Left ventricle myocardium superior (tissue), 1 donor: ENCODE measurements around the gene RSPO3. TPM values are rescaled to one million over a fixed set of nuclear protein-coding genes. Genes with fewer than 3 reads are reported as not detected.
"Not testable (repeated sequence)": the region's sequence is repeated elsewhere in the genome, so short reads cannot be mapped to it uniquely, and the experiment has no call there.

ENCODE experiments used
- ATAC-seq: fragments of 200-7000 bp; cut with Tn5 transposase; one replicate; pipeline ENCODE4 v1.9.1; 2020; ENCODE audit warnings: mild to moderate bottlenecking, moderate library complexity
- DNase-seq: peaks from one replicate; pipeline ENCODE4 v3.0.0-alpha.2; 2020
- intact Hi-C: fragments of 100-400 bp; cut with micrococcal nuclease; formaldehyde crosslinking; loops from one replicate; pipeline ENCODE4 v1.11.0; 2022
- total RNA-seq: library from RNA; stranded (reverse); fragmentation: NEBNext Ultra II Directional; extraction: Animal tissue kit (Norgen Biotek cat#: 25700); gene quantifications from one replicate; pipeline ENCODE4 v1.2.1, GENCODE V29; 2021
- donor health status: DM: no; HTN: yes; CAD: no; lungs with severe emphysema.

The RSPO3 gene
- total RNA-seq, 1 donor from 2014 or later: 0.57 TPM

- DNase-seq: no peak
- no peak for ATAC-seq
- intact Hi-C loops: no loop called here
Measured at GRCh38 chr6:127222418-127222817, 103.9 kb downstream of the RSPO3 start.

GRCh38 chr6:127225497-127225896 lies 107.0 kb downstream of the RSPO3 start:
- no peak for ATAC-seq
- intact Hi-C loops: no loop called here
- no peak for DNase-seq

GRCh38 chr6:127233819-127234218 lies 115.3 kb downstream of the RSPO3 start:
- ATAC-seq, DNase-seq, intact Hi-C loops: not testable (repeated sequence)

DNA sequence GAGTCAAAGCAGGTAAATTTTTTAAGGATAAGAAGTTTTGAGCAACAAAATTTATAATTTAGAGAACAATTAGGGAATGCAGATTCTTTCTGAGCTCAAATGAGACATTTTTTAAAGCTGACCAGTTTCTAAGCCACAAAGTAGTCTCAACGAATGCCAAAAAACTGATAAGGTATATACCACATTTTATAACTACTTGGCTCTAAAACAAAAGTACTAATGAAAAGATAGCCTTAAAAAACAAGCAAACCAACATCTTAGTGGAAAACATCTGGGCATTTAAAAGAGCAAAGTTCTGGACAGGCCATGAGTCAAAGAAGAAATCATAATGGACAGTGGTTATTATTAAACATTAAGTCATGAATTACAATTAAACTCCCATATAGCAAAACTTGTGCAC lies 125.0 kb downstream of the RSPO3 start:
- intact Hi-C loops: no loop called here
- ATAC-seq (no peak), DNase-seq (no peak)

Other genes starting within 250 kb of the RSPO3 start
- 46.3 TPM for gene RNF146, start 148.2 kb downstream of the RSPO3 start, total RNA-seq
- 43.4 TPM for gene ECHDC1, start 224.9 kb downstream of the RSPO3 start, total RNA-seq